Measurements from ENCODE around the gene PLEKHA7. TPM values are rescaled to one million over a fixed set of nuclear protein-coding genes. Genes with fewer than 3 reads are reported as not detected.

The PLEKHA7 gene
- total RNA-seq, 3 donors from 2014 or later, result 9.8 to 54.6 (median 36.7) TPM

- Histone ChIP-seq H3K4me1 (no peaks in the 10 kb centered on the region), H3K36me3 (no peaks in the 10 kb centered on the region), H3K9me3 (no peaks in the 10 kb centered on the region), H3K4me3 (no peak overlapping the region), H3K27ac (no peak overlapping the region), H3K27me3 (no peaks in the 10 kb centered on the region)
- intact Hi-C loops (cut with DNase I; ENCODE audit: low total_unique reads), result no loop called here
- TF ChIP-seq POLR2A (IDR thresholded peaks at IDR 0.05) (no peak), POLR2AphosphoS5 (IDR thresholded peaks at IDR 0.05) (no peak)
- TF ChIP-seq, protein P1, sequence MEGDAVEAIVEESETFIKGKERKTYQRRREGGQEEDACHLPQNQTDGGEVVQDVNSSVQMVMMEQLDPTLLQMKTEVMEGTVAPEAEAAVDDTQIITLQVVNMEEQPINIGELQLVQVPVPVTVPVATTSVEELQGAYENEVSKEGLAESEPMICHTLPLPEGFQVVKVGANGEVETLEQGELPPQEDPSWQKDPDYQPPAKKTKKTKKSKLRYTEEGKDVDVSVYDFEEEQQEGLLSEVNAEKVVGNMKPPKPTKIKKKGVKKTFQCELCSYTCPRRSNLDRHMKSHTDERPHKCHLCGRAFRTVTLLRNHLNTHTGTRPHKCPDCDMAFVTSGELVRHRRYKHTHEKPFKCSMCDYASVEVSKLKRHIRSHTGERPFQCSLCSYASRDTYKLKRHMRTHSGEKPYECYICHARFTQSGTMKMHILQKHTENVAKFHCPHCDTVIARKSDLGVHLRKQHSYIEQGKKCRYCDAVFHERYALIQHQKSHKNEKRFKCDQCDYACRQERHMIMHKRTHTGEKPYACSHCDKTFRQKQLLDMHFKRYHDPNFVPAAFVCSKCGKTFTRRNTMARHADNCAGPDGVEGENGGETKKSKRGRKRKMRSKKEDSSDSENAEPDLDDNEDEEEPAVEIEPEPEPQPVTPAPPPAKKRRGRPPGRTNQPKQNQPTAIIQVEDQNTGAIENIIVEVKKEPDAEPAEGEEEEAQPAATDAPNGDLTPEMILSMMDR (IDR thresholded peaks at IDR 0.05), result no peak
- no peak for DNase-seq (ENCODE audit: low spot score in 2 of 2)
These were observed 238.5 kb downstream of the PLEKHA7 start for GRCh38 chr11:16775614-16776283.

DNA sequence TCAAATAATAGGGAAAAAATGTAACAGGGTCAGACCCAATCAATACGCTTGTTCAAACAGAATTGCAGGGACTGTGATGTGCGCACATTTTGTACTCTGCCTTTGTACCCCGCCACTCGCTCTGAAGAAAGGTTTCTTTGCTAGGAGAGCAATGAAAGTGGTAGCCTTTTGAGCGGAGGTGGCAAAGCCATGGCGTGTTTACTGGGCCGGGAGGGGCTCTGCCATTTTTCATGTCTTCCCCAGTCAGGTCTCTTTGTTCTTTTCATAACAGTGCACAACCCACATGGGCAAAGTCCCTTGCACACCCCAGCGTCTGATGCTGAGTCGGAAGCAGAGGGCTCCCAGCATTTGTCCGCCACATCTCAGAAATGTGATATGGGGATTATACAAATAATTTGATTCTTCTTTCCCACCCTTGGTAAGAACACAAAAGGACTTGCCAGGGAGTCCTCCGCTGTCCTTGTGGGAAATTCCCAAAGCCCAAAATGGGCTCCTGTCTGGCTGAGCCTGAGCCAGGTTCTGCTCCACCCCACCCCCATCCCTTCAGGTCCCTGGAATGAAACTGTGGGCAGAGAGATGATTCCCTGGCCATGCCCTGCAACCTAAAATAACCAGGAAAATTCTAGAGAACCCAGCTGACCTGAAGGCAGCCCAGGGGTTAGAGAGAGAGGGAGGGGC, 239.1 kb downstream of the PLEKHA7 start:
- no peak for DNase-seq (ENCODE audit: low spot score in 2 of 2)

DNA sequence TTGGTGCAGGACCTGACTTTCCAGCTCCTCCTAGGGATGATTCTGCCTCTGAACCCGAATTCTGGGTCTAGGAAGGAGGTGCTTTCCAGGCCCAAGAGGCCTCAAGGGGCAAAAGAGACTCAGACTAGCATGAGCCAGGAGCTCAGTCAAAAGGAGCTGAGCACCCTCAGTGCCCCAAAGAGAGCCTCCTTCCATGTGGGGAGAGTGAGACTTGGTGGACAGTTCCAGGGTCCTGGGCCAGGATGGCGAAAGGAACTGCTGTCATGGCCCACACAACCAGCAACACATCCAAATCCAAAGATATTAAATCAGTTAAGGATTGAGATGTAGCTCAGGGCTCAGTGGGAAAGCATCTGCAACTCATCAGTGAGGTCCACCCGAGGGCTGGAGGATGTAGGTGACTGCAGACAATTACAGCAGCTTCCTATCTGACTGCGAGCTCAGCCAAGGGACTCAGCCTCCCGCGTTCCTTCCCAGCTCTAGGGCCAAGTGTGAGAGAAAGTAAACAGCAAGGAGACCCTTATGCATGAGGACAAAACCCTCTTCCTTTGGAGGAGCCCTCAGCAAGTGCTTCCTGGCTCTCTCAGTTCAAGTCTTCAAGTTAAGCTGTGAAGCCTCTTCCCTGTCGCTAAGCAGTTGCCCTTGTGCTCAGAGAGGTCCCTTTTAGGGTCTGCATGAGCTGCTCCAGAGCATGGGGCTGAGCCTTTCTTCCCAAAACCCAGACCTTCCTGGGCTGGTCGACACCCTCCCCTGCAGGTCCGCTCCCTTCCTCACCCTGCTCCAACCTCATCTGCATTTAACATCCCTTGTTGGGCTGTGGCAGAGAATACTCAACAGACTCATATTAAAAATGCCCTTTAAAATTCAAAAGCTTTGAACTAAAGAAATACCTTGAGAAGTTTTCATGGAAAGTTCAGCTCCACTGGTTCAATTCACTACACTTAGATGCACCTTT, 240.0 kb downstream of the PLEKHA7 start:
- H3K4me1 ChIP-seq, result no peaks in the 10 kb centered on the region
- H3K36me3 ChIP-seq, result no peaks in the 10 kb centered on the region
- TF ChIP-seq POLR2AphosphoS5 (IDR thresholded peaks at IDR 0.05) (no peak), POLR2A (IDR thresholded peaks at IDR 0.05) (no peak)
- TF ChIP-seq, protein P1 (IDR thresholded peaks at IDR 0.05), result no peak
- no peak overlapping the region for H3K4me3 ChIP-seq
- H3K27ac ChIP-seq, result no peak overlapping the region
- no peaks in the 10 kb centered on the region for H3K27me3 ChIP-seq
- intact Hi-C loops (cut with DNase I; ENCODE audit: low total_unique reads), result no loop called here
- no peaks in the 10 kb centered on the region for H3K9me3 ChIP-seq
- no peak for DNase-seq (ENCODE audit: low spot score in 2 of 2)

More for the DNA sequence above, 239.1 kb downstream of the PLEKHA7 start:
- Histone ChIP-seq H3K27ac (no peak overlapping the region), H3K27me3 (no peaks in the 10 kb centered on the region), H3K9me3 (no peaks in the 10 kb centered on the region), H3K36me3 (no peaks in the 10 kb centered on the region), H3K4me1 (no peaks in the 10 kb centered on the region), H3K4me3 (no peak overlapping the region)
- intact Hi-C loops (cut with DNase I; ENCODE audit: low total_unique reads), result no loop called here
- TF ChIP-seq POLR2A (IDR thresholded peaks at IDR 0.05), result no peak
- TF ChIP-seq, protein P1 (IDR thresholded peaks at IDR 0.05), result no peak
- no peak for TF ChIP-seq POLR2AphosphoS5 (IDR thresholded peaks at IDR 0.05)

GRCh38 chr11:16772141-16772512, 242.1 kb downstream of the PLEKHA7 start:
- TF ChIP-seq, protein P1 (IDR thresholded peaks at IDR 0.05), result no peak
- TF ChIP-seq POLR2A (IDR thresholded peaks at IDR 0.05) (no peak), POLR2AphosphoS5 (IDR thresholded peaks at IDR 0.05) (no peak)
- Histone ChIP-seq H3K4me3 (no peak overlapping the region), H3K4me1 (no peaks in the 10 kb centered on the region), H3K9me3 (no peaks in the 10 kb centered on the region), H3K27ac (no peak overlapping the region), H3K27me3 (no peaks in the 10 kb centered on the region), H3K36me3 (no peaks in the 10 kb centered on the region)
- intact Hi-C loops (cut with DNase I; ENCODE audit: low total_unique reads), result no loop called here
- no peak for DNase-seq (ENCODE audit: low spot score in 2 of 2)

All from breast epithelium (tissue), 4 donors.